Measurements from ENCODE around the gene BICDL1.

Gene BICDL1

DNA sequence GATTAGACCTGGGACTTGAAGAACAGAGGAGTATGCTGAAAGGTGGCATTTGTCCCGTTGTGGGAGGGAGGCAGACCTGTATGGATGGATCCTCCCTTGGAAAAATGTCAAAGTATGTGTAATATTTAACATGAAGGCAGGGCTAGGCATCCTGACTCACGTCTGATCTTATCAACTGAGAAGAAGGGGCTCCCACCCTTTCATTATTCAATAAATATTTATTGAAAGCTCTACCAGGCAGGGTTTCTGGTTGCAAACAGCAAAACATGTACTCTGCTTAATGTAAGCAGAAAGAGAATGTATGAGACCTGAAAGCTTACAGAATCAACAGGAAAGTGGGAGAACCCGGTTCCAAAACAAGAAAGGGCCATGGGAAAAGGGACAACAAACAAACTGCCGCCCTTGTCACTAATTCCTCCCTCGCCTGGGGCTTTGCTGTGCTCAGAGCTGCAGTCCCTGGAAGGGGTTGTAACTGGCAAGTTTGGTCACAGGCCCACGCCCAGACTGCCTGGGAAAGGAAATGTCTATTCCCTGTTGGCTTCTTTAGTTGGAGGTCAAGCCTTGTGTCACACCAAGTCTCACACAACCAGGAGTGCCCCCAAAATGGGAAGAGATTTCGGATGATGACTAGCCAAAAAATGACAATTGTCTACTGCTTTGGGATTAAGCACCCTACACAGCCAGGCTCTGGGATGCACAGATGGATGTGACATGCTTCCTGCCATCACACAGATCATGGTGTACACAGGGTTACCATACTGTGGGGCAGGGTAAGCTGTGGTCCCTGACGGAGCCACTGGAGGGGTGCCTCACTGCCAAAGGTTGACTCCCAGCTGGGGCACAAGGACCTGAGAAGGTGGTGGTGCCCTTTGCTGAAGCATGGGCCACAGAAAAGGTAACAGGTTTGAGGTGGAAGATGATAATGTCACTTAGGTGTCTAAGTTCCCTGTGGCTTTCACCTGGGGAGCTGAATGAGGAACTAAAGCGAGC, 90.7 kb downstream of the BICDL1 start:
- DNase-seq (ENCODE audit: low read depth): no peak

GRCh38 chr12:120081641-120082040, 92.6 kb downstream of the BICDL1 start:
- DNase-seq (ENCODE audit: low read depth): no peak

- DNase-seq (ENCODE audit: low read depth): no peak
Measured at GRCh38 chr12:120085920-120086645, 97.0 kb downstream of the BICDL1 start.

- DNase-seq (ENCODE audit: low read depth): peak; percentile 99
Measured at GRCh38 chr12:120086801-120087621, 98.0 kb downstream of the BICDL1 start.

GRCh38 chr12:120089105-120089504, 100.1 kb downstream of the BICDL1 start:
- no peak for DNase-seq (ENCODE audit: low read depth)

- DNase-seq (ENCODE audit: low read depth): no peak
Measured at GRCh38 chr12:120089796-120090195, 100.8 kb downstream of the BICDL1 start.

GRCh38 chr12:120090206-120090605, 101.2 kb downstream of the BICDL1 start:
- DNase-seq (ENCODE audit: low read depth): no peak

GRCh38 chr12:120090626-120091295, 101.7 kb downstream of the BICDL1 start:
- no peak for DNase-seq (ENCODE audit: low read depth)

DNA sequence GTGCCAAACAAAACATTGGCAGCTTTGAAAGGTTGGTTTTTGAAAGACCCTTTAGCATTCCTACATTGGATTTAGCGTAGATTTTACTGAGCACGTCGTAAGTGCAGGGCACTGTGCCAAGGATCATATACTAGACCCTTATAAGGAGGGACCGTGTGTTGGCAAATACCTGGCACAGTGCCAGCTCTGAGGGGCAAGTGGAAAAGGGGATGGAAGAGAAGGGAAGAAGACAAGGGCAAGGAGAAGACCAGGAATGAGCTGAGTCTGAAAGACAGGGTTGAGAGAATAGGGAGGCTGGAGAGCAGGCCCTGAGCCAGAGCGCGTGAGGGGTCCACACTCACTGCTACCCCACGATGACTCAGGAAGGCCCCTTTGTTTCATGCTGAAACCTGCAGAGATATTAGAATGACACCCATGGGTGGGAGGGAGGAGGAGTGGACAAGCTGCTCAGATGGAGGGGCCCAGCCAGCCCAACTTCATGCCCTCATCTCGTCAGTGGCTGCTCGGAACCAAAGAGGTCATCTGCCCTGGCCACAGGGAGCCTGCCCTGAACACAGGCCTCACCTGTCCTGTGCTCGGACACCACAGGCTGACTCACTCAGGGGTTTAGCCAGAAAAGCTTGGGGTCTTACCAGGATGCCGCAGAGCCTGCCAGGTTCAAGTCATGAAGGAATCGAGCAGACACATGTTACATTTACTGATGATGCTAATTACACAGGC, 102.5 kb downstream of the BICDL1 start:
- DNase-seq (ENCODE audit: low read depth): no peak

DNA sequence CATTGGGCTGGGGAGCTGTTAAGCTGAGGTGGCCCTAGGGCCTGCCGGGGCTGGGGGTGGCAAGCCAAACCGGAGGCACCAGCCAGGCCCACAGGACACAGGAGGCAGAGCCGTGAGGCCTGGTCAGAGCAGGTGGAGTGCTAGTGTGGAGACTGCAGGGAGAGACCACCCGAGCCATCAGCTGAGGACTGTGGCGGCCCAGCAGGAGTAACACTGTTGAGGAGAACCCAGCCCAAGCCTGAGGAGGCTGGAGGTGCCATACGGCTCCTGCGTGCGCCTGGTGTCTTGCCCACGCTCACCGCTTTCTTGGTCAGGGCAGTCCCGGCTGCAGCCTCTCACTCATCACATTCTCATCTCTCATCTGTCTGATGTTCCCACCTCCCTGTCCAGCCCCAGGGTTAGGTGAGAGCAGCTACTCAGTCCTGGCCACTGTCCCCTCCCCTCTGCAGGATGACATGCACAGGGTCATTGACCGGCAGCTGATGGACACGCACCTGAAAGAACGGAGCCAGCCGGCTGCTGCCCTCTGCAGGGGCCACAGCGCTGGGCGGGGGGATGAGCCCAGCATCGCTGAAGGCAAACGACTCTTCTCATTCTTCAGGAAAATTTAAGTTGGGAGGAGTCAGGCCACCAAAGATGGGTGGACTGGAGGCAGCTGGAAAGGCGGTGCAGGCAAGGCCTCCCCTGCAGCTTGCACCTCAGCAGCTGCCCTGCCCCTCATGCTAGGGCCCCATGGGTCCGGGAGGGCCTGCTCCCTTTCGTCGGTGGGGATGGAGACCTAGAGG, 103.7 kb downstream of the BICDL1 start:
- DNase-seq (ENCODE audit: low read depth): no peak

GRCh38 chr12:120093336-120093591, 104.2 kb downstream of the BICDL1 start:
- DNase-seq (ENCODE audit: low read depth): no peak

GRCh38 chr12:120093592-120094355, 104.7 kb downstream of the BICDL1 start:
- DNase-seq (ENCODE audit: low read depth): no peak

- no peak for DNase-seq (ENCODE audit: low read depth)
Measured at GRCh38 chr12:120094485-120094884, 105.4 kb downstream of the BICDL1 start.

DNA sequence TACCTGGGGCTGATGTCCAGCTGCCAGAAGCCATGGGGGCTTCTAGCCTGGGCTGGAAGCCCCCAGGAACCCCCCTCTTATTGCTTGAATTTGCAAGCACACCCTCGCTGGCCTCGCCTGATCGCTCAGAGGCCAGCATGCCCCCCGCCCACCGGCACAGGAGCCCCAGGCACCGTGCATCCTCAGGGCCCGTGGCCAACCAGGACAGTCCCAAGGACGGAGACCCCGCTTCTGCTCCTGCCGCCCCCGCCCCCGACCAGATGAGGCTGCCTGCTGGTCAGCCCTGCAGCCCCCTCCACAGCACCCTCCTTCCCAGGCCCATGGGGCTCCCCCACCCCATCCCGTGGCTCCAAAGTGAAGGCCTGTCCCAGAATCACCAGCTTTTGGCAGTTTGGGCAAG, 106.3 kb downstream of the BICDL1 start:
- no peak for DNase-seq (ENCODE audit: low read depth)

- DNase-seq (ENCODE audit: low read depth): no peak
Measured at GRCh38 chr12:120095736-120096135, 106.7 kb downstream of the BICDL1 start.

- DNase-seq (ENCODE audit: low read depth): no peak
Measured at GRCh38 chr12:120096671-120097202, 107.7 kb downstream of the BICDL1 start.

- DNase-seq (ENCODE audit: low read depth): no peak
Measured at GRCh38 chr12:120098756-120099470, 109.9 kb downstream of the BICDL1 start.

DNA sequence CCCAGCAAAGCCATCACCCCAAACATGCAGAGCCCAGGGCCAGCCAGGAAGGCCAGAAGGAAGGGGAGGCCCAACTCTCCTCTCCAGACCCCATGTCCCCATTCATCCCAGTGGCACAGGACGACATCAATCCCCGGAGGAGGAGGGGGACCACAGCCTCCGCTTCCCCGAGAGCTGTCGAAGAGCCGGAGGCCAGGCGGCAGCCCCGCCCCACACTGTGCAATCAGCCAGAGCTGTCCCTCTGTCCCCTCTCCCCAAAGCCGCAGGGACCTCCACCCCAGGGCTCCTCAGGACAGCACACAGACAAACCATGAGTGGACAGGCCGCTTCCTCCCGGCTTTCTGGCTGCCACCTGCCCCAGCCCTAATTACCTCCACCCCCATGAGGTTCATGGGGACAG, 110.7 kb downstream of the BICDL1 start:
- DNase-seq (ENCODE audit: low read depth): no peak

GRCh38 chr12:120100630-120101029, 111.6 kb downstream of the BICDL1 start:
- DNase-seq (ENCODE audit: low read depth): no peak

Data from stimulated activated CD8-positive, alpha-beta memory T cell treated with anti-CD3 and anti-CD28 coated beads, Interleukin-12 subunit alpha, Interleukin-12 subunit beta, amount 100 ng/mL, for 4 hours (primary cell).